ENCODE results near the gene ULBP2.

DNA sequence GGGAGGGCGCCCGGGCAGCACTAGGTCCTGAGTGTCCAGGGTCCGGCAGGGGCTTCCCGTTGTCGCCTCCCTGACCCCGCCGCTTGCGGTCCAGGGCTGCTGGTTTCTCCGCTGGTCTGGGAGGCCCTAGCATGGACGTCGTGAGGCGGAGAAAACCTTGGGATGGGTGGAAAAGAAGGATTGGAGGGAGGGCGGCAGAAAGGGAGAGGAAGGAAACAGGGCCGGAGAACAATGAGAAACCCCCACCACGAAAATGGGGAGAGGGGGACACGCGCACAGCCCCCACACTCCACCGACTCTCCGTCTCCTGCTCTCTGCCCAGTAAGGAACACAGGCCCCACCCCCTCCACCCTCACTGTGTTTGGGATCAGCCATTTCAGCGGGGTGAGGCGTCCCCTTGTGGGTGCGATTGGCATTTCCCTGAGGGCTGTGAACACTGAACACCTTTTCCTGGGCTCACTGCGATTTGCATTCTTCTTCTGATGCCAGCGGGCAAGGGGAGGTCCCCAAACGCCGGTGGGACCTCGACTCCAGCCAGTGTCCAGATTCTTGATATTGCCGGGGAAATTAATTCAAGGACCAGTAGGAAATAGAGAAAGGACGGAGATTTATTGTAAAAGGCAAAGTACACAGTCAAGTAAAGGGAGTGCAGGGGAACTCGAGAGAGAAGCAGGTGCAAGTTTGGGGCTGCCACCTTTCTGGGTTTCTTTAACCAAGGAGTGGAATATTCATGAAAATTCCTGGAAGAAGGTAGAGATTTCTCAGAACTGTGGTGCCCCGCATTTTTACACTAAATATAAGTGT is 15.6 kb upstream of the ULBP2 start:
- TF ChIP-seq, protein P1, sequence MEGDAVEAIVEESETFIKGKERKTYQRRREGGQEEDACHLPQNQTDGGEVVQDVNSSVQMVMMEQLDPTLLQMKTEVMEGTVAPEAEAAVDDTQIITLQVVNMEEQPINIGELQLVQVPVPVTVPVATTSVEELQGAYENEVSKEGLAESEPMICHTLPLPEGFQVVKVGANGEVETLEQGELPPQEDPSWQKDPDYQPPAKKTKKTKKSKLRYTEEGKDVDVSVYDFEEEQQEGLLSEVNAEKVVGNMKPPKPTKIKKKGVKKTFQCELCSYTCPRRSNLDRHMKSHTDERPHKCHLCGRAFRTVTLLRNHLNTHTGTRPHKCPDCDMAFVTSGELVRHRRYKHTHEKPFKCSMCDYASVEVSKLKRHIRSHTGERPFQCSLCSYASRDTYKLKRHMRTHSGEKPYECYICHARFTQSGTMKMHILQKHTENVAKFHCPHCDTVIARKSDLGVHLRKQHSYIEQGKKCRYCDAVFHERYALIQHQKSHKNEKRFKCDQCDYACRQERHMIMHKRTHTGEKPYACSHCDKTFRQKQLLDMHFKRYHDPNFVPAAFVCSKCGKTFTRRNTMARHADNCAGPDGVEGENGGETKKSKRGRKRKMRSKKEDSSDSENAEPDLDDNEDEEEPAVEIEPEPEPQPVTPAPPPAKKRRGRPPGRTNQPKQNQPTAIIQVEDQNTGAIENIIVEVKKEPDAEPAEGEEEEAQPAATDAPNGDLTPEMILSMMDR (IDR thresholded peaks at IDR 0.05; ENCODE audit: low read depth, low read length) = peak; percentile 43
- no peak for TF ChIP-seq EZH2phosphoT487 (IDR thresholded peaks at IDR 0.05; ENCODE audit: low read depth)

Measured in OCI-LY3 (cell line).